Ishikawa (cell line): Measurements from ENCODE around the gene UBE3D.

Experiments used
- CEBPB ChIP-seq: IDR thresholded peaks from 2 replicates; pipeline ENCODE4 v1.6.1; 2012
- CREB1 ChIP-seq: IDR thresholded peaks from 2 replicates; pipeline ENCODE4 v1.6.1; 2012; ENCODE audit warnings: low read depth
- EP300 ChIP-seq: IDR thresholded peaks from 2 replicates; pipeline ENCODE4 v1.6.1; 2012; ENCODE audit warnings: borderline replicate concordance
- FOXM1 ChIP-seq: IDR thresholded peaks from 2 replicates; pipeline ENCODE4 v1.6.1; 2012; ENCODE audit warnings: low read depth, borderline replicate concordance
- RAD21 ChIP-seq: IDR thresholded peaks from 2 replicates; pipeline ENCODE4 v1.6.1; 2012; ENCODE audit warnings: low read depth
- REST ChIP-seq: IDR thresholded peaks from 2 replicates; pipeline ENCODE4 v1.6.1; 2012; ENCODE audit warnings: low read depth, mild to moderate bottlenecking
- TAF1 ChIP-seq: IDR thresholded peaks from 2 replicates; pipeline ENCODE4 v1.6.1; 2012; ENCODE audit warnings: low read depth, mild to moderate bottlenecking
- TEAD4 ChIP-seq: IDR thresholded peaks from 2 replicates; pipeline ENCODE4 v1.6.1; 2012
- USF1 ChIP-seq: IDR thresholded peaks from 2 replicates; pipeline ENCODE4 v1.6.1; 2012
- YY1 ChIP-seq: IDR thresholded peaks from 2 replicates; pipeline ENCODE4 v1.6.1; 2012; ENCODE audit warnings: low read depth
- ZBTB7A ChIP-seq: IDR thresholded peaks from 2 replicates; pipeline ENCODE4 v1.6.1; 2012; ENCODE audit warnings: low read depth
- TF ChIP-seq, protein P1 (sequence below): IDR thresholded peaks from 2 replicates; pipeline ENCODE4 v1.6.1; 2012

GRCh38 chr6:82951389-82951788 is 114.3 kb downstream of the UBE3D start:
- TF ChIP-seq FOXM1 (no peak), EP300 (no peak), REST (no peak), TEAD4 (no peak), ZBTB7A (no peak), RAD21 (no peak), TAF1 (no peak), CREB1 (no peak), YY1 (no peak), CEBPB (no peak), USF1 (no peak)
- TF ChIP-seq, protein P1, sequence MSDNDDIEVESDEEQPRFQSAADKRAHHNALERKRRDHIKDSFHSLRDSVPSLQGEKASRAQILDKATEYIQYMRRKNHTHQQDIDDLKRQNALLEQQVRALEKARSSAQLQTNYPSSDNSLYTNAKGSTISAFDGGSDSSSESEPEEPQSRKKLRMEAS: no peak
